GM13977 (cell line): Measurements from ENCODE around the gene SHH.

Experiments used
- DNase-seq: peaks from one replicate; pipeline ENCODE4 v3.0.0; 2012; ENCODE audit warnings: low spot score
- in situ Hi-C: fragments of 300-500 bp; cut with MboI; formaldehyde crosslinking; loops from one replicate; pipeline ENCODE4 v1.12.0; 2022; ENCODE audit warnings: low sequenced_read_pairs, low pct_unique_long_range_greater_than_20kb, mixed read lengths, inconsistent platforms; ENCODE audit not compliant: unreplicated experiment
- TF ChIP-seq, protein P1 (sequence below): IDR thresholded peaks from 2 replicates; pipeline ENCODE4 v1.5.1; 2012; ENCODE audit warnings: mild to moderate bottlenecking, control low read depth; ENCODE audit not compliant: insufficient read depth; ENCODE audit errors: extremely low read depth, missing control alignments

SHH gene

DNA sequence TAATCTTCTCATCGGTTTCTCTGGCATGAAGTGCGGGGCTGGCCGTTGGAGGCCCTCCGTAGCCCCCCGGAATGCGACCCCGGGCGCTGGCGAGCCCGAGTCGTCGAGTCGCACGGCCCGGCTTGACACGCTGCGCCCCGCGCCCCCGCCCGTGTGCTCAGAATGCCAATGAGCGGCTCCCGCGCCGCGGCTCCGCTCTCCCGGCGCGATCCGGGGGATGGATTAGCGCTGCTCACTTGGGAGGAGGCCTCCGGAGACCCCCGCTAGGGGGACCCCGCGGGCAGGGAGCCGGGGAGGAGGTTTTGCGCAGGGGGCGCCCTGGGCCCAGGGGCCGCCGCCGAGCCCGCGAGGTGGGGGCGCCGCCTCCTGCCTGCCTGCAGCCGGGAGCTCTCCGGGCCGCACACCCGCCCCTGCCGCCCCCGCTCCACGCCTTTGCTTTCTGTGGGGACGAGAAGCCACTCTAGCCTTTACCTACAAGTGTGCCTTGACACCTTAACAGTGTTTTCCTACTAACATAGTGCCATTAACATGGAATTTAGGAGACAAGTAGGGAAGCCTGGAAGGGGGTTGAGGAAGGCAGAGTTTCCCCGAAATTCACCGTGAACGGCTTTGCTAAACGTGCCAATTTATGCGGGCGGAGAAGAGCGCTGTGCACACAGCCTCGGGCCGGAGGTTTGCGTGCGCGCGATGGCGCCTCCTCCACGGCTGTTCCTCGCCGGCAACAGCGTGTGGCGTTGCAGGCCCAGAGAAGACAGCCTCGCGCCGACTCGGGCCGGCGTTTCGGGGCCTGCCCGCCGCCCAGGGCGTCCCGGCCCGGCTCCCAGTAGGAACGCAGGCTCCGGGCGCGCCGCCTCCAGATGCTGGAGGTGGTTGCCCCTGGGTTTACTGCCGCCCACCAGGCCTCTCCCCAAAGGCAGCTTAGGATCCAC lies 7.1 kb downstream of the SHH start:
- TF ChIP-seq, protein P1, sequence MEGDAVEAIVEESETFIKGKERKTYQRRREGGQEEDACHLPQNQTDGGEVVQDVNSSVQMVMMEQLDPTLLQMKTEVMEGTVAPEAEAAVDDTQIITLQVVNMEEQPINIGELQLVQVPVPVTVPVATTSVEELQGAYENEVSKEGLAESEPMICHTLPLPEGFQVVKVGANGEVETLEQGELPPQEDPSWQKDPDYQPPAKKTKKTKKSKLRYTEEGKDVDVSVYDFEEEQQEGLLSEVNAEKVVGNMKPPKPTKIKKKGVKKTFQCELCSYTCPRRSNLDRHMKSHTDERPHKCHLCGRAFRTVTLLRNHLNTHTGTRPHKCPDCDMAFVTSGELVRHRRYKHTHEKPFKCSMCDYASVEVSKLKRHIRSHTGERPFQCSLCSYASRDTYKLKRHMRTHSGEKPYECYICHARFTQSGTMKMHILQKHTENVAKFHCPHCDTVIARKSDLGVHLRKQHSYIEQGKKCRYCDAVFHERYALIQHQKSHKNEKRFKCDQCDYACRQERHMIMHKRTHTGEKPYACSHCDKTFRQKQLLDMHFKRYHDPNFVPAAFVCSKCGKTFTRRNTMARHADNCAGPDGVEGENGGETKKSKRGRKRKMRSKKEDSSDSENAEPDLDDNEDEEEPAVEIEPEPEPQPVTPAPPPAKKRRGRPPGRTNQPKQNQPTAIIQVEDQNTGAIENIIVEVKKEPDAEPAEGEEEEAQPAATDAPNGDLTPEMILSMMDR: peak; percentile 83
- DNase-seq: peak; percentile 94
- in situ Hi-C loops: loop anchor here (10.0 to 25.0 kb wide), 2 partner anchors 657 to 1030 kb away; no protein-coding TSS in a partner anchor

DNA sequence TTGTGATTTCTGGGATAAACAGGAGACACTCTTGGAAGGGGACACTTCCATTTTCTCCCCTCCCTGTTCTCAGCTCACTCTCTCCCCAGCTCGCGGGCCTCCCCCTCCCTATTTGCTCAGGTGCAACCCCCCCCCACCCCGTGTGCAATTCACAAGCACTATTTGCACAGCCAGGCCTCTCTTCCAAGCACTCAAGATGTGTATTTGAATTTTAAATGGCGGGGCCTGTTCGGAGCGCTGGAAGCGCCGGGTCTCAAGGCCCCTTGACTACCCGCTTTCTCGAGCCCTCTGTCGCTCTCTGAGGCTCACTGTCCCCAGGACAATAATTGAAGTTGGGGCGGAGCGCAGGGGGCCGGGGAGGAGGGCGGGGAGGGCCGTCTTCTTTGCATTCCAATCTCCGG lies 7.8 kb downstream of the SHH start:
- DNase-seq: no peak
- in situ Hi-C loops: loop anchor here (10.0 to 25.0 kb wide), 2 partner anchors 658 to 1030 kb away; no protein-coding TSS in a partner anchor
- TF ChIP-seq, protein P1: no peak

DNA sequence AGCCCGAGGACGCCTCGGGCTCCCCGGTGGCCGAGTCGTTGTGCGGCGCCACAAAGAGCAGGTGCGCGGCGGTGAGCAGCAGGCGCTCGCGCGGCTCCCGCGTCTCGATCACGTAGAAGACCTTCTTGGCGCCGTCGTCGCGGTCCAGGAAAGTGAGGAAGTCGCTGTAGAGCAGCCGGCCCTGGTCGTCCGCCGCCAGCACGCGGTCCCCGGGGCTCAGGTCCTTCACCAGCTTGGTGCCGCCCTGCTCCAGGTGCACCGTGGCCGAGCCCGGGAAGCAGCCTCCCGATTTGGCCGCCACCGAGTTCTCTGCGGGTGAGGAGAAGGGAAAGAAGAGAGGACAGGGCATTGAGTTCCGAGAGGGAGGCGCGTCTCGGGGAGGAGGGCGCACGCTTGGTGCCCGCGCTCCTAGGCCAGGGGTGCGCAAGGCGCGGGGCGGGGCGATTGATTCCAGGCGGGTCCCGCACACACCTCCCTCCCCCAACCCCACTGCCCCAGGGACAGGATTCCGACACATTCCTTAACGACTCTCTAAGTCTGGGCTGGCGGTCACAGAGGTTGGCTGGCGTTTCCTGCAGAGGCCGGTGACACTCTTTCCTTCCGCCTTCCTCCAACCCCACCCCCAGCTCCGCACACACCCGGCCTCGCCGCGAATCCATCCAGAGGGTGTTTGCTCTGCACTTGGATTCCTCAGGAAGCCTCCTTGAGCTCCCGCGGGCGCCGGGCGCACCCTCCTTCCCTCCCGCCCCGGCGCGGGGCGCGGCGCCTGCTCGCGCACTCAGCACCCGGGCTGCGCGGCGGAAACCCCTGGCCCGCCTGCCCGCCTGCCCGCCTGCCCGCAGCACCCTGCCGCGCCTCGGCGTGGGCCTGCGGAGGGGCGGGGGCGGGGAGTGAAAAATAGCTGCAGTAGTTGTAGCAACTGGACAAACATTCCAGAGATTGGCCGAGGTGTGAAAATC lies 8.6 kb downstream of the SHH start:
- TF ChIP-seq, protein P1: no peak
- in situ Hi-C loops: loop anchor here (10.0 to 25.0 kb wide), 2 partner anchors 659 to 1031 kb away; no protein-coding TSS in a partner anchor

DNA sequence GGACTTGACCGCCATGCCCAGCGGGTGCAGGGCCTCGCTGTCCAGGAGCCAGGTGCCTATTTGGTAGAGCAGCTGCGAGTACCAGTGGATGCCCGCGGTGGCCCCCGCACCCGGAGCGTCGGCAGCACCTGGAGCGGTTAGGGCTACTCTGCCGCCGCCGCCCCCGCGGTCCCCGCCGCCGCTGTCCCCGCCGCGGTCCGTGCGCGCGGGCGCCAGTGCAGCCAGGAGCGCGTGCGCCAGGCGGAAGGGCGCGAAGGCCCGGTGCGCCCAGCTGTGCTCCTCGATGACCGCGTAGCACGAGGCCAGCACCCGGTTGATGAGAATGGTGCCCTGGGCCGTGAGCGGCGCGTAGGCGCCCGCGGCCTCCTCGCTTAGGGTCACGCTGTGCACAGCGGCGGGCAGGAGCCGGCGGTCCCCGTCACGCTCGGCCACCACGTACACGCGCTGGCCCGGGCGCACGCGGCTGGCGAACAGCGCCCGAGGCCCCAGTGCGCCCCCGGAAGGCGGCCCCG lies 9.3 kb downstream of the SHH start:
- TF ChIP-seq, protein P1: no peak
- DNase-seq: no peak
- in situ Hi-C loops: loop anchor here (10.0 to 25.0 kb wide), 2 partner anchors 659 to 1032 kb away; no protein-coding TSS in a partner anchor

More for the DNA sequence above, 8.6 kb downstream of the SHH start:
- no peak for DNase-seq

DNA sequence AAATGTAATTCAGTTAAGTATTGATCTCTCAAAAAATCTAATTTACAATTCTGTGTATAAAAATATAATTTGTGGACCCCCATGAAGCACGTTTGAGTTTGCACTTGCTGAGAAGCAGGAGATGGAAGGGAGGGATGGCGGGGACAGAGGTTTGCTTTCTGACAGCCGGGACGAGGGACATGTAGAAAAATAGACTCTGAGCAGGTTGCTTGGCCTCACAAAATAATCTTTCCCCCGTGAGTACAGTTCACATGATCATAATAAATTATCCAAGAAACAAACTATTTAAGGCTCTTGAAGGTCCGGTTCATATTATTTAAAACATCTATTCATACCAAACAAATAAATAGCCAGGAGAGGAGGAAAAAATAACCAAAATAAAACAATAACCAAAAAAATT lies 10.0 kb downstream of the SHH start:
- DNase-seq: no peak
- TF ChIP-seq, protein P1: no peak
- in situ Hi-C loops: loop anchor here (10.0 to 25.0 kb wide), 2 partner anchors 660 to 1033 kb away; no protein-coding TSS in a partner anchor
